Upper lobe of right lung (tissue), 1 donor: ENCODE data around the gene MVP. TPM values are rescaled to one million over a fixed set of nuclear protein-coding genes. Genes with fewer than 3 reads are reported as not detected.
"Not testable (repeated sequence)": the region's sequence is repeated elsewhere in the genome, so short reads cannot be mapped to it uniquely, and the experiment has no call there.

Experiments used
- ATAC-seq: fragments of 200-7000 bp; cut with Tn5 transposase; one replicate; pipeline ENCODE4 v1.9.1; 2020; ENCODE audit warnings: mild to moderate bottlenecking, moderate library complexity
- DNase-seq: peaks from one replicate; pipeline ENCODE4 v3.0.0-alpha.2; 2020
- H3K27ac ChIP-seq: fragments of 200-600 bp; one replicate; pipeline ENCODE4 v1.8.0; 2022
- H3K27me3 ChIP-seq: fragments of 200-600 bp; one replicate; pipeline ENCODE4 v1.8.0; 2022; ENCODE audit warnings: mild to moderate bottlenecking
- H3K36me3 ChIP-seq: fragments of 200-600 bp; one replicate; pipeline ENCODE4 v1.8.0; 2022
- H3K4me1 ChIP-seq: fragments of 200-600 bp; one replicate; pipeline ENCODE4 v1.8.0; 2022
- H3K4me3 ChIP-seq: fragments of 200-600 bp; one replicate; pipeline ENCODE4 v1.8.0; 2022; ENCODE audit warnings: mild to moderate bottlenecking
- H3K9me3 ChIP-seq: fragments of 200-600 bp; one replicate; pipeline ENCODE4 v1.8.0; 2022
- intact Hi-C: fragments of 100-400 bp; cut with DNase I; formaldehyde crosslinking; loops from one replicate; pipeline ENCODE4 v1.11.0; 2022
- total RNA-seq: library from RNA; stranded (reverse); fragmentation: NEBNext Ultra II Directional; extraction: Animal tissue kit (Norgen Biotek cat#: 25700); gene quantifications from one replicate; pipeline ENCODE4 v1.2.1, GENCODE V29; 2021
- TF ChIP-seq, protein P1 (sequence below): fragments of 200-600 bp; IDR thresholded peaks from one replicate; pipeline ENCODE4 v1.8.0; 2022; ENCODE audit warnings: antibody characterized with exemption
- donor health status: DM: no; HTN: yes; CAD: no; lungs with severe emphysema.

Gene MVP
- total RNA-seq, 1 donor from 2014 or later, result 247 TPM

GRCh38 chr16:29863669-29863984 lies 43.4 kb downstream of the MVP start:
- no peaks in the 10 kb centered on the region for H3K27me3 ChIP-seq
- H3K9me3 ChIP-seq, result no peaks in the 10 kb centered on the region
- H3K36me3 ChIP-seq, result peaks cover 27% of the 10 kb centered on the region
- intact Hi-C loops, result no loop called here
- TF ChIP-seq, protein P1, sequence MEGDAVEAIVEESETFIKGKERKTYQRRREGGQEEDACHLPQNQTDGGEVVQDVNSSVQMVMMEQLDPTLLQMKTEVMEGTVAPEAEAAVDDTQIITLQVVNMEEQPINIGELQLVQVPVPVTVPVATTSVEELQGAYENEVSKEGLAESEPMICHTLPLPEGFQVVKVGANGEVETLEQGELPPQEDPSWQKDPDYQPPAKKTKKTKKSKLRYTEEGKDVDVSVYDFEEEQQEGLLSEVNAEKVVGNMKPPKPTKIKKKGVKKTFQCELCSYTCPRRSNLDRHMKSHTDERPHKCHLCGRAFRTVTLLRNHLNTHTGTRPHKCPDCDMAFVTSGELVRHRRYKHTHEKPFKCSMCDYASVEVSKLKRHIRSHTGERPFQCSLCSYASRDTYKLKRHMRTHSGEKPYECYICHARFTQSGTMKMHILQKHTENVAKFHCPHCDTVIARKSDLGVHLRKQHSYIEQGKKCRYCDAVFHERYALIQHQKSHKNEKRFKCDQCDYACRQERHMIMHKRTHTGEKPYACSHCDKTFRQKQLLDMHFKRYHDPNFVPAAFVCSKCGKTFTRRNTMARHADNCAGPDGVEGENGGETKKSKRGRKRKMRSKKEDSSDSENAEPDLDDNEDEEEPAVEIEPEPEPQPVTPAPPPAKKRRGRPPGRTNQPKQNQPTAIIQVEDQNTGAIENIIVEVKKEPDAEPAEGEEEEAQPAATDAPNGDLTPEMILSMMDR, result no peak
- H3K4me3 ChIP-seq, result peak overlapping the region; percentile 91
- peaks cover 16% of the 10 kb centered on the region for H3K4me1 ChIP-seq
- H3K27ac ChIP-seq, result peak overlapping the region; percentile 100
- ATAC-seq, result no peak
- no peak for DNase-seq

GRCh38 chr16:29864205-29864604 lies 43.9 kb downstream of the MVP start:
- H3K9me3 ChIP-seq, result no peaks in the 10 kb centered on the region
- peaks cover 22% of the 10 kb centered on the region for H3K36me3 ChIP-seq
- ATAC-seq (no peak), DNase-seq (no peak)
- intact Hi-C loops, result no loop called here
- TF ChIP-seq, protein P1, result no peak
- no peak overlapping the region for H3K4me3 ChIP-seq
- no peak overlapping the region for H3K27ac ChIP-seq
- peaks cover 16% of the 10 kb centered on the region for H3K4me1 ChIP-seq
- no peaks in the 10 kb centered on the region for H3K27me3 ChIP-seq

GRCh38 chr16:29868396-29869009 lies 48.2 kb downstream of the MVP start:
- DNase-seq, result no peak
- TF ChIP-seq, protein P1, result no peak
- Histone ChIP-seq H3K4me3 (no peak overlapping the region), H3K9me3 (no peaks in the 10 kb centered on the region), H3K27ac (no peak overlapping the region), H3K36me3 (no peaks in the 10 kb centered on the region), H3K27me3 (no peaks in the 10 kb centered on the region), H3K4me1 (peaks cover 4% of the 10 kb centered on the region)
- no peak for ATAC-seq
- intact Hi-C loops, result no loop called here

- H3K36me3 ChIP-seq, H3K27me3 ChIP-seq, H3K9me3 ChIP-seq, intact Hi-C loops, H3K4me1 ChIP-seq, DNase-seq, ATAC-seq, H3K4me3 ChIP-seq, H3K27ac ChIP-seq: not testable (repeated sequence)
Measured at GRCh38 chr16:29869067-29869466, 48.8 kb downstream of the MVP start.

GRCh38 chr16:29871822-29872546 lies 51.7 kb downstream of the MVP start:
- no peak for DNase-seq
- intact Hi-C loops, result no loop called here
- Histone ChIP-seq H3K36me3 (no peaks in the 10 kb centered on the region), H3K4me3 (no peak overlapping the region), H3K27ac (no peak overlapping the region), H3K4me1 (peaks cover 7% of the 10 kb centered on the region), H3K9me3 (no peaks in the 10 kb centered on the region), H3K27me3 (peaks cover 7% of the 10 kb centered on the region)
- TF ChIP-seq, protein P1, result no peak
- ATAC-seq, result no peak

DNA sequence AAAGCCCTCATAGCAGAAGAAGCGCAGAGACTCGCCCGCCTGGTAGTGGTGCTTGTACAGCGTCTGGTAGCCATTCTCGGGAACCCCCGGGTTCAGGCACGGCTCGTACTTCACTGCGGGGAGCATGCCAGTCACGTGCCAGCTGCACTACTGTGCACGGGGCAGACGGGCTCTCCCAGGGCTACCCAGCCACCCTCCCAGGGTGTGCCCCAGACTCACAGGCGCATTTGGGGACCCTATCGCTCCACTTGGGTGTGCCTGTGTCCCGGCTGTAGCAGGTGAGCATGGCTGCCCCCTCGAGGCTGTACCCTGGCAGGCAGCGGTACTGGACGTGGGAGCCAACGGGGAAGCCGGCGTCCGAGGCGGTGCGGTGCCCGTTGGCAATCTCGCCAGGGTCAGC lies 53.1 kb downstream of the MVP start:
- TF ChIP-seq, protein P1, result no peak
- DNase-seq (no peak), ATAC-seq (no peak)
- H3K4me3 ChIP-seq, result no peak overlapping the region
- intact Hi-C loops, result no loop called here
- no peak overlapping the region for H3K27ac ChIP-seq
- H3K36me3 ChIP-seq, result no peaks in the 10 kb centered on the region
- peaks cover 20% of the 10 kb centered on the region for H3K27me3 ChIP-seq
- H3K4me1 ChIP-seq, result peaks cover 7% of the 10 kb centered on the region
- H3K9me3 ChIP-seq, result no peaks in the 10 kb centered on the region
